HG03097 (cell line): ENCODE results near the gene DISP3.
A peak's percentile ranks its signal among the peaks of the same experiment; 100 is the strongest.

Source experiments
- ATAC-seq: cut with Tn5 transposase; IDR thresholded peaks from one replicate; pipeline ENCODE4 v1.9.1; 2021; ENCODE audit not compliant: unreplicated experiment, low FRiP score

Gene DISP3, protein sequence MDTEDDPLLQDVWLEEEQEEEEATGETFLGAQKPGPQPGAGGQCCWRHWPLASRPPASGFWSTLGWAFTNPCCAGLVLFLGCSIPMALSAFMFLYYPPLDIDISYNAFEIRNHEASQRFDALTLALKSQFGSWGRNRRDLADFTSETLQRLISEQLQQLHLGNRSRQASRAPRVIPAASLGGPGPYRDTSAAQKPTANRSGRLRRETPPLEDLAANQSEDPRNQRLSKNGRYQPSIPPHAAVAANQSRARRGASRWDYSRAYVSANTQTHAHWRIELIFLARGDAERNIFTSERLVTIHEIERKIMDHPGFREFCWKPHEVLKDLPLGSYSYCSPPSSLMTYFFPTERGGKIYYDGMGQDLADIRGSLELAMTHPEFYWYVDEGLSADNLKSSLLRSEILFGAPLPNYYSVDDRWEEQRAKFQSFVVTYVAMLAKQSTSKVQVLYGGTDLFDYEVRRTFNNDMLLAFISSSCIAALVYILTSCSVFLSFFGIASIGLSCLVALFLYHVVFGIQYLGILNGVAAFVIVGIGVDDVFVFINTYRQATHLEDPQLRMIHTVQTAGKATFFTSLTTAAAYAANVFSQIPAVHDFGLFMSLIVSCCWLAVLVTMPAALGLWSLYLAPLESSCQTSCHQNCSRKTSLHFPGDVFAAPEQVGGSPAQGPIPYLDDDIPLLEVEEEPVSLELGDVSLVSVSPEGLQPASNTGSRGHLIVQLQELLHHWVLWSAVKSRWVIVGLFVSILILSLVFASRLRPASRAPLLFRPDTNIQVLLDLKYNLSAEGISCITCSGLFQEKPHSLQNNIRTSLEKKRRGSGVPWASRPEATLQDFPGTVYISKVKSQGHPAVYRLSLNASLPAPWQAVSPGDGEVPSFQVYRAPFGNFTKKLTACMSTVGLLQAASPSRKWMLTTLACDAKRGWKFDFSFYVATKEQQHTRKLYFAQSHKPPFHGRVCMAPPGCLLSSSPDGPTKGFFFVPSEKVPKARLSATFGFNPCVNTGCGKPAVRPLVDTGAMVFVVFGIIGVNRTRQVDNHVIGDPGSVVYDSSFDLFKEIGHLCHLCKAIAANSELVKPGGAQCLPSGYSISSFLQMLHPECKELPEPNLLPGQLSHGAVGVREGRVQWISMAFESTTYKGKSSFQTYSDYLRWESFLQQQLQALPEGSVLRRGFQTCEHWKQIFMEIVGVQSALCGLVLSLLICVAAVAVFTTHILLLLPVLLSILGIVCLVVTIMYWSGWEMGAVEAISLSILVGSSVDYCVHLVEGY (N-terminal part only)

DNA sequence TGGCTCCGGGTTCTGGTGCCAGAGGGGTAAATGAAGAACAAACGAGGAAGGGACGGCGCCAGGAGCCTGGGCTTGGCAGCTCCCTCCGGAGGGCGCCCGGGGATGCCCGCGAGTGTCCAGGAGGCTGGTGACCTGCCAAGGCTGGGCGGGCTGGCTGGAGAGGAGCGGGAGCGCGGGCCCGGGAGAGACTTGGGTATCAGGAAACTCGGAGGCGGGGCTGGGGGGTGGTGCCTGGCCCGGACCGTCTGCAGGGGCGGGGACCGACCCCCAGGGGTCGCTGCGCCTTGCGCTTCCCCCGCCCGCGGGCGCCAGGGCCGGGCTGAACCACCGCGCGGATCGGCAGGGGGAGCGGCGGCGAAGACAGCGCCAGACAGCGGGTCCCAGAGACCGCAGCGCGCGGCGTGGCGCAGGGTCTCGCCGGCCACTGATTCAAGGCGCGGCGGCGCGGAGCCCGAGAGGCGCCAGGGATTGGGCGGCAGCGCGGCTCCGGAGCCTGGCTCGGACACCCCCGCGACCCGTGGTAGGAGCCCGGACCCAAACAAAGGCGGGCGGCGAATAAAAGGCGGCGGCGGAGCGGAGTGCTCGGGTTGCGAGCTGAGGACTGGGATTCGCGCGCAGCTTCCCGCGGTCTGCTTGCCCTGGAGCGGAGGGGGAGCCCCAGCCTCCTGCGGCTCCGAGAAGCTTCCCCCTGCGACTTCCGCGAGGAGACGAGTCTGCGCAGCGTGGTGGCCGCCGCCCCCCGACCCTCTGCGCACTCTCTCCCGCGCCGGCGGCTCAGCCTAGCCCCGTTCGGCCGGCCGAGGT lies at the start of gene DISP3:
DISP3 (plus strand) TSS at position 585 of the 804 bp plus-strand sequence. CDS start 21,838 bp downstream, outside the sequence.
- ATAC-seq, result peak; percentile 74

DNA sequence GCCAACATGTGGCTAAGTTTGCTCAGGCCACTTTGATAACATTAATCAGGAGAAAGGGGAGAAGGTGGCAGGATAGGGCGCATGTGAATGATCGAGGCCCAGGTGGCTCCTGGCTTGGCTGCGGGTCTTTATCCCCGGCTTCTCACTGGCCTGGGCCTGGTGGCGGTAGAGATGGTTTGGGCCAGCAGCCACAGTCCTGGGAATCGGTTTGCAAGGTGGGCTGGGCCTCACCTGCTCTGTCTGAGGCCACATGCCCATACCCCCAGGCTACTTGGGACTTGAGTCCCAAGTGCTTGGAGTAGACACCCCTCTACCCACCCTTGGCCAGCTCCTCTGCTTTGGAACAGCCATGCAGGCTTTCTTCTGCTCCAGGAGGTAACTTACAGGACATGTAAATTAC lies 49.7 kb upstream of the DISP3 start:
- no peak for ATAC-seq

DNA sequence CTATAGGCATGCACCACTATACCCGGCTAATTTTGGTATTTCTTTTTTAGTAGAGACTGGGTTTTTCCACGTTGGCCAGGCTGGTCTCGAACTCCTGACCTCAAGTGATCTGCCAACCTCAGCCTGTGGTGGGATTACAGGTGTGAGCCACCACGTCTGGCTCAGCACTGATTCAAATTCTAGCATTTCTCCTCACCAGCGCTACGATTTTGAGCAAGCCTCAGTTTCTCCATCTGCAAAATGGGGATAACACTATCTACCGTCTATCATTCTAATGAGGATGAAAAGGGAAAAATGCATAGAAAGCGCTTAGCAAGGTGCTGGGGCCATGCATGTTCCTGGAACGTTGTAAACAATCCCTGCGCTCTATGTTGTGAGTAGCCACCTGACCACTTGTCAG lies 49.0 kb upstream of the DISP3 start:
- no peak for ATAC-seq

DNA sequence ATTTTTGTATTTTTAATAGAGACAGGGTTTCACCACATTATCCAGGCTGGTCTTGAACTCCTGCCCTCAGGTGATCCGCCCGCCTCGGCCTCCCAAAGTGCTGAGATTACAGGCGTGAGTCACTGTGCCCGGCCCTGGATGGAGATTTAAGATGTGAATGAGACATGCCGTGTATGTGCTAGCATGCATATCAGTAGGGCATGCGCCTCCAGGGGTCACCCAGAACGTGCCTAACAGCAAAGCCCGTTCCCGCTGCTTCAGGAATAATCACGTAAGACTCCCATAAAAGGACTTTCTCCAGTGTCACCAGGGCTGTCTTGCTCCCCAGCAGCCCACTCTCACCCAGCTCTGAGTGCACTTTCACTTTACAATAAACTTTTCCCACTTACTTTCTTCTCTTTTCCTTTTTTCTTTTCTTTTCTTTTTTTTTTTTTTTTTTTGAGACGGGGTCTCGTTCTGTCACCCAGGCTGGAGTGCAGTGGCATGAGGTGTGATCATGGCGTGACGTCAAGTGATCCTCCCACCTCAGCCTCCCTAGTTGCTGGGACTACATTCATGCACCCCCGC lies 46.9 kb upstream of the DISP3 start:
- no peak for ATAC-seq

DNA sequence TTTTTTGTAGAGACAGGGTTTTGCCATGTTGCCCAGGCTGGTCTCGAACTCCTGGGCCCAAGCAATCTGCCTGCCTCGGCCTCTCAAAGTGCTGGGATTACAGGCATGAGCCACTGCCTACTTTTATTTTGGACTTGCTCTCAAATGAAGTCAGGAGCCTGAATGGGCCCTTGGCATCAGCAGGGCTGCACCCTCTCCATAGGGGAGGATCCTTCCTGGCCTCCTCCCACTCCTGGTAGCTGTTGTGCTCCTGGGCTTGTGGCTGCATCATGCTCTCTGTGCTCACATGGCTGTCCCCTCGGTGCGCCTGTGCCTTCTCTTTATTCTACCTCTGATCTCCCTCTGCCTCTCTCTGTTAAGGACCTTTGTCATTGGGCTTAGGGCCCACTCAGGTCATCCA lies 46.4 kb upstream of the DISP3 start:
- no peak for ATAC-seq

DNA sequence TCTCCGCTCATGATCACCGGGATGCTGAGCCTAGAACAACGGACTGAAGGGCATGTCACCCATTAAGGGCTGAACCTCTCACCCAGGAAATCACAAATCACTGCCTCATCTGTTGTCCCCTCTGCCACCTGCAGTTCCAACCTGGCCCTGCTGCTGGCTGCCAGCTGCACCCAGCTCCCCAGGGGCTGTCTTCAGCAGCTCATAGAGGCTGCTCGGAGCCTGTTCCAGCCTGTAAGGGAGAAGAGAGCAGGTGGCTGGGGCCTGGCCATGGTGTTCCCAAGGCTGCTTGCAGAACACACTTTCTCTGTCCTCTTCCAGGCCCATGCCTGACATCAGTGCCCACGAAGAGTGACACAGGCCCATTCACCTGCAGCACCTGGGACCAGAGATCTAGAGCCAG lies 44.5 kb upstream of the DISP3 start:
- ATAC-seq, result no peak

DNA sequence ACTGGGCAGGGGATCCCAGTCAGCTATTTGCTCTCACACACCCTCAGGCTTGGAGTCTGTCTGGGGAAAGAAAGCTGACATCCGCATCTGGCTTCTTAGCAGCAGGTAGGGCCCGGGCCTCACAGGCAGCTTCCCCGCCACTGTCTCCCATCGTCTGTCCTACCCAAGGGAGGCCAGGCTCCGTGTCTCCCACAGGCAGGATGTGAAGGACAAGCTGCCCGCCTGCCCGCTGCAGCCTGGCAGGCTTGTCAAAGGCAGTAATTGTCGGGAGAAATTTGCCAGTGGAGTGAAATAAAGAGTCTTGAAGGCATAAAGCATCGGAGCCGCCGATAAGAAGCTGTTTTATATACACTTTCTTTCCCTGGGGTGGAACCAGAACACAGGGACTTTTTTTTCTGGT lies 44.0 kb upstream of the DISP3 start:
- ATAC-seq, result no peak

DNA sequence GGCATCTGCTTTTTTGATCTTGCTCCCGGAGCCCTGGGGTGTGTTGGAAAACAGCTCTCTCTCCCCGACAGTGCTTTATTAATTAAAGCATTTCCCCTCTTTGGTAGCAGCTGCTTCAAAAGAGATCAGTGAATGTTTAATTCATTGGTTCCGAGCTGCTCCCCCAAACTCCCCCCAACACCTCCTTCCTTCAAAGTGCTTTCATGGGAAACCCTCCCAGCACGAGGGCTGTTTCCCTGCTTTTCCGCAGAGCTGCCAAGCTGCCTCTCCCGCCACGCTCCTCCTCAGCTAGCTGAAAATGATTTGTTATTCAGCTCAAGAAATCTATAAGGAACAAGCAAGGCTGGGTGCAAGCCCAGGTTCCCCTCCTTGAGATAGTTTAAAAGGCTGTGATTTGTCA lies 40.0 kb upstream of the DISP3 start:
- no peak for ATAC-seq

DNA sequence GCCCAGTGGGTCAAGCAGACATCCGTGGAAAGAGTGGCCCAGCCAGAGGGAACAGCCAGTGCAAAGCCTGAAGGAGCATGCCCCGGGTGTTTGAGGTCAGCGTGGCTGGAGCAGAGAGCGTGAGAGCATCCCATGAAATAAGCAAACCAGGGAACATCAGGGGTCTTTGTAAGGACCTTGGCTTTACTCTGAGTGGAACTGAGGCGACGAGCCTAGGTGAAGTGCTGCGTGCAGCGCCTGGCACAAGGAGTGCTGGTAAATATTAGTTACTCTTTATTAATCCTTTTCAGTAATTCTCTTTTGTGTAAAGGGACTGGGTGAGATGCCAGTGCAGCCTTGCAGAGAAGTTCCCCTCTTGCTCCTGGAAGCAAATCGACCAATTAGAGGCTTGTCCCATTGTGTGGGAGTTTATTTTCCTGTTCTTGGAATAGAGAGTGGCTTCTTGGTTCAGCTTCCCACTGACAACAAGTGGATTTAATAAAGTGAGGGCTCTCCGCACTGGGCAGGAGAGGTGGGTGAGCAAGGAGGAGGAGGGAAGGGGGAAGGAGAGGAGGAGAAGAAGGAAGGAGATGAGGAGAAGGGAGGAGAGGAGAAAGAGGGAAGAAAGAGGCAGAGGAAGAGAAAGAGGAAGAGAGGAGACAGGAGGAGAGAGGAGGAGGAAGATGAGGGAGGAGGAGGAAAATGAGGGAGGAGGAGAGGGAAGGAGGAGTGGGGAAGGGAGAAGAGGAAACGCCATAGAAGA lies 37.6 kb upstream of the DISP3 start:
- no peak for ATAC-seq

DNA sequence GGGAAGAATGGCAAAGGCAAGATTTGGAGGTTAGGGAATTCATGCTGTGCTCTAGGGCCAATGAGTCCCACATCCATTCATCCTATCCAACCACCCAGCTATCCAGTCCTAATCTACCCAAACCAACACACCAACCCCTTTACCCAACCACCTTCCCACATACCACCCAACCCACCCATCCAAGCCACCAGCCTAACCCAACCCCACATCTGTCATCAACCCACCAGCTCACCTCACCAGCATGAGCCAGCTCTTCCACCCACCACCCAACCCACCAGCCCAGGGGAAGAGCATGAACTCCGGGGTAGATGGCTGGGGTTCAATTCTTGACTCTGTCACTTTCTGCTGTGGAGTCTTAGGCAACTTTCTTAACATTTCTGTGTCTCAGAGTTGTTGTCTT lies 35.9 kb upstream of the DISP3 start:
- no peak for ATAC-seq

DNA sequence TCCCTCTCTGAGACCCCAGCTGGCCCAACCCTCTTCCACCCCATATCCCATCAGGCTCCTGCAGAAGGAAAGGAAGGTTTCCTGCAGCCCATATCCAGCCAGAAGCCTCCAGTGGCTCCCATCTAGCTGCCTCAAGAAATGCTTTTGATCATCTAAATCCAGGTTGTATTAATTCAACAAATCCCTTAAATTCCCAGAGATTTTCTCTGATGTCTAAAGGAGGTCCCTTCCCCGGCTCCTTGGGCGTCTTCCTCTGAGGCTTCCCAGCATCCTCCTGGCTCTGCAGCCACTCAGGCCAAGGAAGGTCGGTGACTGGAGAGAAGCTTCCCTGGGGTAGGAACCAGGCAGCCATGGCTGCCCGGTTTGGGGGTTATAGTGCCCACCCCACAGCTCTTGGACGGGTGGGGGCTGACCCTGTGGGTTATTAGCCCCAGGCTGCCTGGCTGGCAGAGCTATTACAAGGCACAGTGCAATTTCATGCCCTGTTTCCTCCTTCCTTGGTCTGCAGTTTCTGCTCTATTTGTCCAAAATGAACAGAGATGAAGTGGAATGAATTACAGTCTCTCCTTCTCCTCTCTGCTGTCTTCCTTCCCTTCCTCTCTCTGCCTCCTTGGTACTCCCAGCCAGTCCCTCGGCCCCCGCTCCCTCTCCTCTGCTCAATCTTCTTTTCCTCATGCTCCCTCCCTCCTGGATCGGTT lies 34.8 kb upstream of the DISP3 start:
- ATAC-seq, result no peak

DNA sequence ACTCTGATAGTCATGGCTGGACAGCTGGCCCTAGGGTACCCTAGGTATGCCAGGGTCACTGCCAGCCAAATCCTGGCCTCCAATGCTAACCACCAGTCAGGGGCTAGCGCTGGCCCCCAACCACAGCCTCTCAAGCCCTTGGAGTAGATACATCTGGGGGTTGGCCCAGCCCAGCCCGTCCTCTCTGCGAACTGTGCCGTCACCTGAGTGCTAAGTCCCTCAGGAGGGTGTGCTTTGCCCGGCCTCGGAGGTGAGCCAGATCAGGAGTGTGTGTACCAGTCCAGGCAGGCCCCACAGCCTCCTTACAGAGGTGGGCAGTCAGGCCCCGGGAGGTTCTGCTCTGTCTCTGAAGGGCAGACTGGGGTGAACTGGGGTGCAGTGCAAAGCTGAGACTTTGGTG lies 34.0 kb upstream of the DISP3 start:
- no peak for ATAC-seq

DNA sequence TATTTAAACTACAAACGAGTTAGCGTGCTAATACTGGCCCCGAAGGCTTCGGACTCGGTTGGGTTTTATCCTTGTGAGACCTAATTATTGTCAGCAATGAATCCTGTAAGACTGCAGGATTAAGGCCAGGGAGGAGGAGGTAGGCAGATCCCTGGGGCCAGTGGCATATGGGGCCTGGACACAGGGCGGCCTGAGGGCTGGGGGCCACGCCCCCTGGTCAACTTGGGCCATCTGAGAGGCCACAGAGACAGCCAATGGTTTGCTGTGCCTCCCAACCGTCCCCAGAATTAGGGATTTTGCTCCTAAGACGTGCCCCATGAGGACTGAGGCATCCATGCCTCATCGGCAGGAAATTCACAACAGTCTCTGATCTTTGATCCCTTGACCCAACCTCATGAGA lies 31.1 kb upstream of the DISP3 start:
- no peak for ATAC-seq

DNA sequence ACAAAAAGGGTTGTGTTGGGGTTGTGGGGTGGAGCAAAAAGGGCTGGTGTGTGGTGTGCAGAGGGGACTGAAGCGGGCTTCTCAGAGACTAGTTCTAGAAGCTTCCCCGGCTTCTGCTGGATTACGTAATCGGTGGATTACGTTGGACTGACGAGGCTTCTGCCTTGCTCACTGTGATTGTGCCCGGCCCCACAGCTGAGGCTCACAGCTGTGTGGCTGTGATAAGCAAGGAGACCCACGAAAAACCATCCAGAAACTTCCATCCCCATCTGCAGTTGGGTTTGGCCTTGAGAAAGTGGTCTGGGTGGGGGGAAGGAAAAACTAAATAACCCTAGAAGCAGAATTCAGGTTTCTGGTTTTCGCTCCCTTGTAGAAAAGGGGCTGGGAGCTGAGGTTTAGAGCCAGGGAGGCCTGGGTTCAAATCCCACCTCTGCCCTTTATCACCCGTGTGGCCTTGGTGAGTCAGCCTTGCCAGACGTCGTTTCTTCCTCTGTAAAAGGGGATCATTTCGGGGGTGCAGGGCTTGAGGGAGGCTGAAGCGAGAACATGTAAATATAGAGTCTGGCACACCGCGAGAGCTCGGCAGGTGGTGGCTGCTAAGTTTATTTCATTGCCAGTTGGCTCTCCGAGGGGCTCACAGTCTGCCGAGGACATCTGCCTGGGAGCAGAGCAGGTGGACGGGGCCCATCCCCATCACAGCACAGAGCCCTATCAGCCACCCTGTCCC lies 30.4 kb upstream of the DISP3 start:
- no peak for ATAC-seq

DNA sequence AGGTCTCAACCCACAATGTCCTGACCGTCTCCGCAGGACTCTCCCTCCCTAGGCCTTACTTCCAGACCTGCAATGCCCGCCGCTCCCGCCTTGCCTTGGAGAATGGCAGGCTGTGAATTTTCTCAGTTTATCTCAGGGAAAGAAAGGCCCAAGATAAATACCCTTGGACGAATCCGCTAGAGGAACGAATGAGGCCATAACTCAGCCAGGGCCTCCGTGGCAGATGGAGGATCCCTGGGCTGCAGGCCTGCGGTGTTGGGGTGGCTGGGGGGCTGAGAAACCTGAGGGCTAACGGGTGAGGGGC lies 29.9 kb upstream of the DISP3 start:
- no peak for ATAC-seq

DNA sequence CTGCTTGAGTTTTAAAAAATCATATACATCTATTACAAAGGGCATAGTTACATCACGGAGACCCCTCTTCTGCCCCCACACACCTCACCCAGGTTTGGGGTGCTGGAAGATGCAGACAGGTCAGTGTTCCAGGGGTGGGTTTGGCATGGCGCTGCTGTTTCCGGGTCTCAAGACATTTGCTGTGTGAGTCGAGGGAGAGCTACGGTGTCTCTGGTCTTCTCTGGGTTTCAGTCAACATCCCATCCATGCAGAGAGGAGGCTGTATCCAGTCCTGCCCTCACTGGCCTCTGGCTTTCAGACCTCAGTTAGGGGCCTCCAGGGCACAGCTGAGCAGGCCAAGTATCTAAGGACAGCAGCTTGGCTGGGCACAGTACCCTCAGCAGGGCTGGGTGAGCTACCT lies 28.6 kb upstream of the DISP3 start:
- no peak for ATAC-seq

DNA sequence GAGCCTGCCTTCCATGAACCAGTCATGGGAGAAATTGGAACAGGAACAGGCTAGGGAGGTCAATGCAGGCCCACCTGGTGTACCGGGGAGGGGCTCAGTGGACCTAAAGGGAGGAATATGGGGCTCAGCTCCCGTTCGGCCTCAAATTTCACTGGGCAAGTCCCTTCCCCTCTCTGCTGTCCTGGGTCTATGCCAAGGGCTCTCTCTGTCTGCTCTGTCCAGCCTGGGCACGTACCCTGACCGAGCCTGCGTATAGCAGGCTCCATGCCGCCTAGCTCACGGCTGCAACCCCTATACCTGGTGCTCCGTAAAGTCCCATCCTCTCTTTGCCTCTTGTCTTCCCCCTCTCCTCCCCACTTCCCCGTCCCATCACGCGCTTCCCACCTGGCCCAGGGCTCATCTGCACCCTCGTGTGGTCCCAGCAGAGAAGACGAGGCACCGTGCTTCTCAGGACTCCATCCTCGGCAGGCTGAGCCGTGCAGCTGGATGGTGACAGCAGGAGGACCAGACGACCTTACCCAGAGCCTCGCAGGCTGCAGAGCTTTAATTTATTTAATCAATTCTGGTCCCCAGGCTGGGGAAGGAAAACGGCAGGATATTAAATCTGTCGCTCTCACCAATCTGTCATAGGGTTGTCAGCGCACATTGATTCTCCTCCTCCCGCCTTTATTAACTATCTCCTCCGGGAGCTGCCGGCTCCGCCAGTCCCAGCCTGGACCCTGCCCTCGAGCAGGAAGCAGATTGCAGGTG lies 25.0 kb upstream of the DISP3 start:
- ATAC-seq, result no peak
